SU-DHL-6 (cell line): ENCODE results near the gene MPPED2.

ENCODE experiments used
- H2AFZ ChIP-seq: fragments of 200-600 bp; sonication (generic); 2 replicates; pipeline ENCODE4 v1.6.1; 2014; ENCODE audit warnings: low read depth, mild to moderate bottlenecking, moderate library complexity, mixed read lengths, antibody characterized with exemption, low read length; ENCODE audit not compliant: severe bottlenecking
- H3F3A ChIP-seq: fragments of 200-600 bp; shearing (Covaris generic); 2 replicates; pipeline ENCODE4 v1.6.0; 2016; ENCODE audit warnings: antibody characterized with exemption, mild to moderate bottlenecking; ENCODE audit not compliant: insufficient read depth
- H3K27ac ChIP-seq: fragments of 200-600 bp; sonication (generic); 2 replicates; pipeline ENCODE4 v1.5.1; 2016; ENCODE audit warnings: low read depth, mild to moderate bottlenecking, low read length, moderate library complexity, mixed read lengths
- H3K27me3 ChIP-seq: fragments of 200-600 bp; sonication (generic), shearing (Covaris generic); 2 replicates; pipeline ENCODE4 v1.6.0; 2014; ENCODE audit warnings: mild to moderate bottlenecking, low read length
- H3K36me3 ChIP-seq: fragments of 200-600 bp; sonication (generic); 2 replicates; pipeline ENCODE4 v1.6.1; 2014; ENCODE audit warnings: mild to moderate bottlenecking, low read length, mixed read lengths
- H3K4me2 ChIP-seq: fragments of 300-600, 200-600 bp; shearing (Covaris generic), sonication (generic); 2 replicates; pipeline ENCODE4 v1.6.0; 2014; ENCODE audit warnings: low read length, low read depth, mild to moderate bottlenecking; ENCODE audit not compliant: poor library complexity, severe bottlenecking
- H3K4me3 ChIP-seq: fragments of 200-600 bp; sonication (generic); 2 replicates; pipeline ENCODE4 v1.5.1; 2014; ENCODE audit warnings: antibody characterized with exemption, low read length, mild to moderate bottlenecking, mixed read lengths; ENCODE audit not compliant: insufficient read depth, poor library complexity, severe bottlenecking
- H3K79me2 ChIP-seq: fragments of 200-600 bp; sonication (generic); 2 replicates; pipeline ENCODE4 v1.6.1; 2014; ENCODE audit warnings: mild to moderate bottlenecking, low read length, moderate library complexity; ENCODE audit not compliant: insufficient read depth
- H3K9ac ChIP-seq: fragments of 200-600 bp; sonication (generic); 2 replicates; pipeline ENCODE4 v1.7.0; 2014; ENCODE audit warnings: mild to moderate bottlenecking, low read length
- H3K9me2 ChIP-seq: fragments of 200-600 bp; sonication (generic); replicated peaks from 2 replicates; pipeline ENCODE4 v1.6.1; 2014; ENCODE audit warnings: low read length; ENCODE audit not compliant: insufficient read depth
- H3K9me3 ChIP-seq: fragments of 200-600 bp; sonication (generic); 2 replicates; pipeline ENCODE4 v1.6.1; 2014; ENCODE audit warnings: low read length, mixed read lengths; ENCODE audit not compliant: insufficient read depth
- H4K20me1 ChIP-seq: fragments of 200-600 bp; sonication (generic); 2 replicates; pipeline ENCODE4 v1.6.1; 2014; ENCODE audit warnings: low read depth, mild to moderate bottlenecking, antibody characterized with exemption, low read length, moderate library complexity, mixed read lengths
- CTCF ChIP-seq: fragments of 200-600 bp; sonication (generic); IDR thresholded peaks from one replicate; pipeline ENCODE4 v1.5.1; 2017; ENCODE audit warnings: antibody characterized with exemption, mild to moderate bottlenecking, low read length, moderate library complexity; ENCODE audit not compliant: insufficient read depth, poor library complexity, severe bottlenecking
- EZH2phosphoT487 ChIP-seq: fragments of 200-600 bp; sonication (generic), shearing (Covaris generic); conservative IDR thresholded peaks from 2 replicates; pipeline ENCODE4 v1.6.1; 2018; ENCODE audit warnings: mild to moderate bottlenecking, antibody characterized with exemption, low read length, moderate library complexity, mixed read lengths

Gene MPPED2

GRCh38 chr11:30535818-30536217, 50.3 kb downstream of the MPPED2 start:
- H3K9ac ChIP-seq = no peak overlapping the region
- no peak for TF ChIP-seq CTCF
- no peak for TF ChIP-seq EZH2phosphoT487
- H3K4me2 ChIP-seq = no peak overlapping the region
- no peaks in the 10 kb centered on the region for H3K79me2 ChIP-seq
- H3K4me3 ChIP-seq = no peak overlapping the region
- H3K27ac ChIP-seq = no peak overlapping the region
- no peaks in the 10 kb centered on the region for H4K20me1 ChIP-seq
- no peaks in the 10 kb centered on the region for H3K9me3 ChIP-seq
- H3K27me3 ChIP-seq = no peaks in the 10 kb centered on the region
- H3K9me2 ChIP-seq = no peaks in the 10 kb centered on the region; the same call in 1 of the 2 replicates
- H3F3A ChIP-seq = no peaks in the 10 kb centered on the region
- H3K36me3 ChIP-seq = no peaks in the 10 kb centered on the region
- no peak overlapping the region for H2AFZ ChIP-seq

- H3K9ac ChIP-seq = no peak overlapping the region
- no peak overlapping the region for H3K27ac ChIP-seq
- no peaks in the 10 kb centered on the region for H3F3A ChIP-seq
- H3K4me3 ChIP-seq = no peak overlapping the region
- TF ChIP-seq CTCF (no peak), EZH2phosphoT487 (no peak)
- no peaks in the 10 kb centered on the region for H3K79me2 ChIP-seq
- H4K20me1 ChIP-seq = no peaks in the 10 kb centered on the region
- H3K27me3 ChIP-seq = no peaks in the 10 kb centered on the region
- no peaks in the 10 kb centered on the region for H3K36me3 ChIP-seq
- no peaks in the 10 kb centered on the region for H3K9me2 ChIP-seq
- no peak overlapping the region for H2AFZ ChIP-seq
- no peaks in the 10 kb centered on the region for H3K9me3 ChIP-seq
- no peak overlapping the region for H3K4me2 ChIP-seq
These were observed 52.7 kb downstream of the MPPED2 start for GRCh38 chr11:30533445-30533947.

- Histone ChIP-seq H3K4me3 (no peak overlapping the region), H4K20me1 (no peaks in the 10 kb centered on the region), H2AFZ (no peak overlapping the region), H3K9me3 (no peaks in the 10 kb centered on the region), H3K9ac (no peak overlapping the region), H3K27me3 (no peaks in the 10 kb centered on the region), H3K79me2 (no peaks in the 10 kb centered on the region), H3K27ac (no peak overlapping the region), H3K9me2 (no peaks in the 10 kb centered on the region; the same call in 1 of the 2 replicates), H3K36me3 (no peaks in the 10 kb centered on the region), H3K4me2 (no peak overlapping the region), H3F3A (no peaks in the 10 kb centered on the region)
- no peak for TF ChIP-seq CTCF
- no peak for TF ChIP-seq EZH2phosphoT487
These were observed 58.6 kb downstream of the MPPED2 start for GRCh38 chr11:30527566-30527965.
